COLO668 (cell line): ENCODE data around the gene ROBO2.

Experiments
- DNase-seq: peaks from one replicate; lab custom pipeline; 2025; ENCODE audit not compliant: unreplicated experiment; lab: John Stamatoyannopoulos, UW

ROBO2 gene

DNA sequence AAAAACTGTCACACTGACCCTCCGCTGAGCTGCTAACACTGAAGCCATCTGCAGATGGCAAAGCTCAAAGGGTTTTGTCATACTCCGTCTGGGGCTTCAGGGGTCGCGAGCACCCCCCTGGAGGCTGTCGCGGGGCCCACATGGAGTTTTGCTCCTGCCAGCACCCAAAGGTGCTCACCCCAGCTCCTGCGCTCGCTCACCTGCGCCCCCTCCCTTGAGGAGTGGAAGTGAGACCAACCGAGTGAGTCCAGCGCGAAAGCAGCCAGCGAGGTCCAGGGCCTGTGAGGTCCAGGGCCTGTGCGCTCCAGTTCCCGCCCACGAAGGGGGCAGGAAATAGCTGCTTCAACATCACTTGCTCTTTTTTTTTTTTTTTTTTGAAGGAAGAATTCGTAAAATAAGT lies 208.5 kb downstream of the ROBO2 start:
- DNase-seq, result no peak

DNA sequence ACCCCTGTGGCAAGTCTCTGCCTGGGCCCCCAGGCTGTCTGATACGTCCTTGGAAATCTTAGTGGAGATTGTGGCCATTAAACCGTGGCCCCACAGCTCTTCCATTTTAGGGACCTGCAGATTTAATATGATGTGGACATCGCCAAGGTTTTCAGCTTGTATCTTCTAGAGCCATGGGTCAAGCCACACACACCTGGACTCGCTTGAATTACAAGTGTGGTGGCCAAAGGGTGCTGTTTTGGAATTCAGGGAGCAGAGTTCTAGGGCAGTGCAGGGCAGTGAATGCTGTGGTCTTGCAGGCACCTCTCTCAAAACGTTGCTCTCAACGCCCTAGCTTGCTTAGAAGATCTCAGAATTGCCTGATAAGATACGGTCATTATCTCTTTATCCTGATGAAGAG lies 211.2 kb downstream of the ROBO2 start:
- DNase-seq, result no peak

DNA sequence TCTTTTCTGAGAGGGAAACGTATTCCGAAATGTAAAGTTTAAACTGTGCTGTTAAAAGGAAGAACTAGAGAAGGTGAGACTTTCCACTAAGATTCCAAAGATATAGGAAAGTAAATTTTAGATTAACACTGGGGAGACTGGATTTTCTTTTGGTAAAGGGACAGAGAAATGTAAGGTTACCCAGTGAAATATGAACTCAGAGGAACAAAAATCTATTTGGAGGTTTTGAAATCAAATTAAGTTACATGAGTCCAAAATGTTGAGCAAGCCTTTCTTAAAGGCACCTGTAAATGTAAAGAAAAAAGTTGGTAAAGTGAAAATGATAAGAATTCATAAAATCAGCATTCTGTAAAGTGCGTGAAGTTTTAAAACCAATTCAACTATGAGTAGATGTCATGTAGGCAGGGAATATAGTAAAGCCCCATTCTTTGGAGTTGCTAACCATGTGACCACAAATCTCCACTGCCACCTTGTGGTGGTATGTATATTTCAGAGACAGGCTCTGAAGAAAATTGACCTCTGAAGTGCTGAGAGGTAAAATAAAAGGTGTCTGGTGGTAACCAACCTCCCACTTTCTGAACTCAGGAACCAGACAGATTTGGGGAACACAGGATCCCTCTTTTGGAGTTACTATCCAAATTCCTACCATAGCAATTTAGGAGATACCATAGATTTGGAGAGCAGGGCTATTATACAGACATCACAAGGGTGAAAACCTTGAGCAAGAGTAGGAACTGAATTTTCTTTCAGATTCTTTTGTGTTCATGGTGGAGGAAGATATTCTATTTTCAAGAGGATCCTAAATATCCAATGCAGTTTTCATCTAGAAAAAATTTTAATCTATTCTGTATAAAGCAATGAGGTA lies 215.3 kb downstream of the ROBO2 start:
- peak; percentile 28 for DNase-seq

DNA sequence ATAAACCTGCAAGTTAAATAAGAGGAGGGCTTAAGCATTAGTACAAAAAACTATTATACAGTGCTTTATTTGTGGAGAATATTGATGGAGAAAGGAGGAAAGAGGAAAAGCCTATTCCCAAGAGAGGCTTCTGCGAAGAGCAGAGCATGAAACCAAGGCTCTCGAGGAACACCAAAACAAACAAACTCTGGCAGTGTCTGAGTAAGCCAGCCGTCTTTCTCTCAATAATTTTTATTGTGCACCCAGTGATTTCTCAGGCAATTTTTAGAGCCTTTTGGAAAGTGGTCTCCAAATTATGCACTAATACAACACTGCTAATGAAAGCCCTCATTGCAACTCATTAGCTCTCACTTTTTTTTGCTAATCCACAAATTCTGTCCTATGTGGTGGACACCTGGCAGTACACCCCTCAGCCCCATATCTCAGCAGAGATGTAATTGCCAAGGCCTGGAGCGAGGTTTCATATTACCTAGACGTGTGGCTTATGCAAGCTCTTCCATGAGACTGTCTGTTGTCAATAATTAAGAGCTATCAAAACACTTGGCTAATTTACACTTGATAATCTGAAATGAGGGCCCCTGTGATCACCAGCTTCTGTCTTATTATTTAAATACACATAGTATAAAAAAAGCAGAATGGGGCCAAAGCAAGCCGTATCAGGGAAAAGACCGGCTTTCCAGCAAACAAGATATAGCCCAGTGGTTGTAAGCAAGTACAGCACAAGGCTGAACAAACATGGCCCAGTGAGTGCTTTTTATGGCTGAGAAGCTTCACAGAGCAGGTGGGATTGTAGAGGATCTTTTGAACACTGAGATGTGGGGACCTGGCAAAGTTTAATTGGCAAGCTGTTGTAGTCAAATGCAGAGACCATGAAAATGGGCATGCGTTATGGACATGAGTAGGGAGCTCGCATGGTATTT lies 216.9 kb downstream of the ROBO2 start:
- peak; percentile 51 for DNase-seq

DNA sequence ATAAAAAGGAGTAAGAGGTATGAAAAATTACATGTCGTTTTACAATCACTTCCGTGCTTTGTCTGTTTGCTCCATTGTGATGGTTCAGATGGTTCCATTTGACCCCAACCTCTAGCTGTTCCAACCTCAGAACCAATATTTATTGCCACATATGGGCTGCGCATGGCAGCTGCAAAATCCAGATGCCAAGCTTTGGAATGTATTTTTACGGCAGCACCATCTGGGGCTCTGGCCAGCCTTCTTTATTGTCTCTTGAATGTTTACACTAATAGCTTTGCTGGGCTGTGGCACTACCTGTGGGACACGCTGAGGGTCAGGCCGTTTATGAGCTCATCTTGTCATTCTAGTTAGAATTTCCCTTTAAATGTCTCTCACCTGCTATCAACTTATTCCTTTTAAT lies 219.8 kb downstream of the ROBO2 start:
- DNase-seq, result peak; percentile 74

DNA sequence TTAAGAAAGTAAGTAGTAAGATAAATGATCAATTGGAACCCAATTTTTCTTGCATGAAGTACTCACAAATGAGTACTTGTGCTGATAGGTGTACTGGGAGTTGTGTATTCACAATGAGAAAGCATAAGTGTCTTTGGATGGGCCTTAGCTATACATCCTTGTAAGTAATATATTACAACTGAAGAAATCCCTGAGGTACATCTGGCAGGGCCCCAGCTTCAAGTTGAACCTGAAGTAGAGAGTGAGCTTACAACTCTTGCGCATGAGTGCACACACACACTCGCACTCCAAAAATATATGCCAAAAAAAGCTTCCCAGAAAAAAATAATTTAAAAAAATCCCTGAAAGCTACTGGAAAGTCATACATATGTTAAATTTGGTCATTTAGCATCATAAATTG lies 222.5 kb downstream of the ROBO2 start:
- no peak for DNase-seq

DNA sequence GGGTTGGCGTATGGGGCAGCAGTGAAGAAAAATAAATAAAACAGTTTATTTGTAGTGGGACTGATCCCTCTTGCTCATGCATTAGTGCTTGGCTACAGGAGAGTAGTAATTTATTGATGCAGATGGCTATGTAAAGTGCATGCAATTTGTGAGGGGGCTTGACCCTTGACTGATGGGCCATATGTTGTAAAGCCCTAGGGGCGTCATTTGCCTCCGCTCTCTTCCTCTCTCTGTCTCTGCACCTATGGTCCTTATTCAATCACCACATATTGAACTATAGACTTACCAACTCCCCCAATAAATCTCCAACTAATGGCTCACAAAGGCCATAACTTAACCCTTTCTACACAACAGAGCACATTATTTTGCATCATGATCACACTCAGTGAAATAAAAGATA lies 227.7 kb downstream of the ROBO2 start:
- DNase-seq, result no peak

DNA sequence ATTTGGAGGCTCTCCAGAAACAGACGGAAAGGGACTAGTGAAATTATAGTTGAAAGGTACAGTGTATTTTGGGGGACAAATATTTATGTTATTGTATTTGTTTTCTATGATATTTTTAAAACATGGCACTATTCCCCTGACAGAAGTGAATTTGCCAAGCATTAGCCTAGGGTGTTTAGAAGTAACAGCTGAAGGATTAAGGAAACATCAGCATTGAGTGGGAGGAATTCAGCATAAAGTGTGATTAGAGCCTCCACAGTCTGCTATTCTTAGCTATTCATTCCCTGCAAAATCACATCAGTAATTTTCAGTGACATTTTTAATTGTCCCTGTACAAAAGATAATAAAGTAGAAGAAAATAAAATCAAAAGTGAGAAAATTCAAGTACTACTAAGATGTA lies 231.4 kb downstream of the ROBO2 start:
- DNase-seq, result no peak

DNA sequence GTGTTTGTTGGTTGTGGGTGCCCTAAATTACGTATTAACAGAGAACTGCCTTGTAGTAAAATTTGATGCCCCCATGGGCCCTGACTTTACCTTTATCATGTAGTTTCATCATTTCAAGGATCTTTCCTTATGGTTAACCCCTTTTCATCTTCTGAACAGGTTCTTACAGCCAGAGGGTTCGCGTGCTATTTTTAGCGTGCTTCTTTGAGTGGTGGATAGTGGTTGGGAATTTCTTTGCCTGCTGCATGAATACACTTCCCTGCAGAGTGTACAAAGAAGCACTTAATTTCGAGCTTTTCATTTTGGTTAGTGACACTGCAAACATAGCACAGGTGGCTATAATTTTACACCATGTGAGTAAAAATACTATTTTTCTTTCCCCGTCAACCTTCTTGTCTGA lies 231.8 kb downstream of the ROBO2 start:
- DNase-seq, result no peak

DNA sequence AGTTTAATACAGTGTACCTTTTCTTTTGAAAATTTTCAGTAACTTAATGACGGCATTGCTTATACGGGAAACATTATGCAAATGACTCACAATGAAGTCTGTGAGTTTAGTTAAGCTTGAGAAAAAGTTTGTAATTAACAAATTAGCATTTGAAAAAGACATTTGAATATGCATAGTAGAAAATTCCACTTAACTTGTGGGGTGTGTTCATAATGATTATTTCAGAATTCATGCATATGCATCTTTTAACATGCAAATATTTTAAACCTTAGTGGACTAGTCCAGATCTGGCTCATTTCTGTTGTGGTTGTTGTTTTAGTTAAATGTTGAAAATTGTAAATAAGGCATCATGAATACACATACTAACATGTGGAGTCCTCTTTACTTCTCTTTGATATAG lies 239.4 kb downstream of the ROBO2 start:
- no peak for DNase-seq

DNA sequence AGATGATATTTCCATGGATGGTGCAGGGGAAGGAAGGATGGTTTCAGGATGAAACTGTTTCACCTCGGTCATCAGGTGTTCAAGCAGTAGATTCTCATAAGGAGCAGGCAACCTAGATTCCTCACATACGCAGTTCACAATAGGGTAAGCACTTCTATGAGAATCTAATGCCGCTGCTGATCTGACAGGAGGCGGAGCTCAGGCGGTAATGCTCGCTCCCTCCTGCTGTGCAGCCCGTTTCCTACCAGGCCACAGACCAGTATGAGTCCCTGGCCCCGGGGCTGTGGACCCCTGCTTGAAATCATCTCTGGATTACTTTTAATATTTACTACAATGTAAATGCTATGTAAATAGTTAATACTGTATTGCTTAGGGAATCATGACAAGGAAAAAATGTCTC lies 241.8 kb downstream of the ROBO2 start:
- no peak for DNase-seq

DNA sequence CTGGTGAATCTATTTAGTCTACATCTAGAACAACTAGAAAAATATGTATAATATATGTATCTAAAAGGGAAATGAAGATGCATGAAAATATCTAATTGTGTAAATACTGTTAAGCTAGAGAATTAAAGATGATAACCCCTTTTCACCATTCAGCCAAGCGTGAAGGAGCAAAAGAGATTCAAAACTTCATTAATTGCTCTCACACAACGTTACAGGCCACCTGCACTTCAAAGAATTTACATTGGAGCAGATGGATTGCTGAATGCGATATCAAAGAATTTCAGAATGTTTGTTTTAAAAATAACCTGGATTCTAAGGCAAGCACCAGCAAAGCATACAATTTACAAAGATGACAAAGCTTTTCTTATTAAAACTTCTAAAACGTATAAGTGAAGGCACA lies 243.2 kb downstream of the ROBO2 start:
- DNase-seq, result no peak

DNA sequence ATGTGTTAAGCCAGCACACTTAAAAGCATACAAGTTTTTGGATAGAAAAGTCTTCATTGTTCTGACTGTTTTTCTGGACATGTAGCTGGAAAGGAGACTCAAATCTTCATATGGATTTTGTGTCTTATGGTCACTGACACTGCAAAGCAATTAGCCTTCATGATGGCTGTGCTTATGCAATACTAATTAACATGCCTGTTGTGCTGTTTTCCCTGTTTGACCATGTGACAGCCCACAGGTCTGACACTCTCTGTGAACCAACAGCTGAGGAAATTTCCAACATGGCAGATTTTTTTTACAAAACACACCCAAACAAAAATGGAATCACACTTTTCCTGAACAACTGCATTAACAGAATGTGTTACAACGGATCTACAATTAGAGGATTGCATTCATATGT lies 248.4 kb downstream of the ROBO2 start:
- no peak for DNase-seq

DNA sequence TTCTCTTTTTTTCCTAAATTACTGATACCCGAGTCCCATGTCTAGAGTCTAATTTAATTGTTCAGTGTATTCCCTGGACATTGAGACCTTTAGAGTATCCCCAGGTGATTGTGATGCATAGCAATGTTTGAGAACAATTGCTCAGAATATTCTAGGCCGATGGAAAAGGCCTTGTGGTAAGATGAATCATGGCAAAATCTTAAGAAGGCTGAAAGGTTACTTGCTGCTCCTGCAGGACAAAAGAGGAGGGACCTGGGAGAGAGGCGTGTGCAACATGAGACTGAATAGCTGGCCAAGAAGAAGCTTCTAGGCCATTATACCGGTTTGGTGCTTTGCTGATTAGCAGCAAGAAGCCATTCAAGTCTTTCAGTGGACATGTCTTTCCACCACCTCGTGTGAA lies 256.6 kb downstream of the ROBO2 start:
- no peak for DNase-seq

DNA sequence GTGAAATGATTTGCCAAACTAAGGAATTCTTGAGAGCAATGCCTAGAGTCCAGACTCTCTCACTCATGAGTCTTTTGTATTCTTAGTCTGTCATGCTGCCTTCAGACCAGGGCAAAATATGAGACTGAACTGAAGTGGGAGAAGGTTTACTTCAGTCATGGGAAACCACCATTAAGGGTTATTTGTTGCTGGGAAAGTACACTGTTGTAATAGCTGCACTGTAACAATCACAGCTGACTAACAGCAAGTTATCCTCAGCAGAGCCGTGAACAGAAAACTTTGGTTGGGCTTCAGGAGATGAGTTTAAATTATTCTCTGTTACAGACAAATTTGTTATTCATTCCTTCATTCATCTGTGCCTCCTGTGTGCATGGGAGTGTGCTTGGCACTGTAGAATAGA lies 258.5 kb downstream of the ROBO2 start:
- no peak for DNase-seq

DNA sequence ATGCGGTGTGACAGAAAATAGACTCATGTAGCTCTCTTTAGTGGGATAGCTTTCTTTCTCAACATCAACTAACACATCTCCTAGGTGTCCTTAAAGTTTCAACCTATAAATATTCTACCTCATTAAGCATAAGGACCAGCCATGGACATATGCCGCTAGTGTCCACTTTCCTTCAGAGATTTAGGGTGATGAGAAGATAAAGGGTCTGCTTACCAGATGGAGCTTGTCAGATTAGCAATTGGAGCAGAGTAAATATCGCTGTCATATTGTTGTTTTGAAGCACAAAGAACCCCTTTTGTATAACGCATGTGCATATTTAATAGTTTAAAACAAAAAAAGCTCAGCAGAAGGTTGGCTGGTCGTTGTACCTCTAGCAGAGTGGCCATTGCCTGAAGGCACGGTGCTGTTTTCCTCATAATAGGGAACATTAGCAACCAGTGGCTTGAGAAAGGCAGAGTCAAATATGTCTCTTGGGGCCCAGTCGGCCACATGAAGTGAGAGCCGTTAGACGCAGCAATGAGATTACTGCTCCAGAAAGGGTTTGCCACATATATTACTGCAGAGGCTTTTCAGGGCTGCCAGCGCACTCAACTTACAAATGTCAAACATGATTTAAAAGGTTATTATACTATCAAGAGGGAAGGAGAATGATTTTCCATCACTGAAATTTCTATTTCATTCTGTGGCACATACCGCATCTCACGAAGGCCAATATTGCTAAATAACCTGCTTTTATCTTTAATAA lies 264.2 kb downstream of the ROBO2 start:
- DNase-seq, result no peak

DNA sequence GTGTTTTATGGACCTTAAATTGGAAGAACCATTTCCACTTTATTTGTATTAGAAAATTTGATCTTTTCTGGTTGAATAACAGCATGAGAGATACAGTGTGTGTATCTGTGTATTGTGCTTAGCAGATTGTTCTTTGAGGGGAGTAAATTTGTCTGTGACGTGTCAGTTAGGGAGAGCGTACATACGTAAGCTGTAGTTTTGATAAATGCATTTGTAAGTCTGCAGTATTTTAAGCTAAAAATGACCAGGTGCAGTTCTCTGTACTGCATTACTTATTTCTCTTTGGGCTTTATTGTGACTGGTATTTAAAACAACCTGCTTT lies 264.8 kb downstream of the ROBO2 start:
- no peak for DNase-seq

DNA sequence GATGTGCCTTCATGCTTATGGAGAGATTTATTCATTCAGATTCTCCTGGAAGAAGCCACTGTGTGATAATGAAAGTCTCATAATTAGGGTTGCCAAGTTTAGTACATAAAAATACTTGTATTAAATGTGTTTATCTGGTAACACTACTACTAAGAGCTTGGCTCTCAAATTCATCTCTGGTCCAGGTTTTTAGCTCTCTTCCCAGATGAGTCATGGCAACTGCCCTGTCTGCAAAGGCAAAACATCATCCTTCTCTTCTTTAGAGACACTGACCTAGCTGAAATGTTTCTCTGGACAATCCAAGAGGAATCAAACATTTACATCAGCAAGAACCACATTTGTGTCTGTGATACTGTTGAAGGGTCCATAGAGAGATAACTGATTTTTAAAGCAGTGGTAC lies 269.6 kb downstream of the ROBO2 start:
- no peak for DNase-seq

DNA sequence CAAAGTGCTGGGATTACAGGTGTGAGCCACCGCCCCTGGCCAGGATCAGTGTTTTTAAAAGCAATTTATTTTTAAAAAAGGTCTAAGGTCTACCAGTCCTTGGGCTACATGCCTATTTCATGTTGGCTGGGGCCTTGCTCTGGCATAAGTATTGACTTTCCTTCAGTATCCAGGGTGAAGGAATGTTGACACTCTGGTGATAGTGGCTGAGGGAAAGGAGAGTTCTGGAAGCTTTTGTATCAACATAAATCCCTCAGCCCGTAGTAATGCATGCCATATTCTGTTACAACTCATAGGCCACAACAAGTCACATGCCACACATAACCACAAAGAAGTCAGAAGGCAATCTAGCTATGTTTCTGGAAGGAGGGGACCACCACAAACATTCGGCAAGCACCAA lies 273.9 kb downstream of the ROBO2 start:
- DNase-seq, result no peak

DNA sequence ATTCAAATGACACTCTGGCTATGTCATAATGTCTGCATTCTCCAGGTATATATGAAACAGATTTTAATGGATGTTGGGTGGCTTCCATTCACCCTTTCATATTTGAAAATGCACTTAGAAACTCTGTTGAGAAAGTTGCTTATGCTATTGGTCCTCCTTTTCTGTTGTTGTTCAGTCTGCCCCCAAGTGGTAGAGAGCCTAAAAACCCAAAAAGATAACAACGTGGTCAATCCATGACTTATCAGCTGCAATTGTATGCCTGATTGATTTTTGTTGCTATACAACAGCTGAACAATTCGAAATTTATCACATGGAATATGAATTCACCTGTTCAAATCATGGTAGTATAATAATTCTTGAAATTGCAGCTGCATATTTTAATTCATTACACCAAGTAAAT lies 279.8 kb downstream of the ROBO2 start:
- no peak for DNase-seq

DNA sequence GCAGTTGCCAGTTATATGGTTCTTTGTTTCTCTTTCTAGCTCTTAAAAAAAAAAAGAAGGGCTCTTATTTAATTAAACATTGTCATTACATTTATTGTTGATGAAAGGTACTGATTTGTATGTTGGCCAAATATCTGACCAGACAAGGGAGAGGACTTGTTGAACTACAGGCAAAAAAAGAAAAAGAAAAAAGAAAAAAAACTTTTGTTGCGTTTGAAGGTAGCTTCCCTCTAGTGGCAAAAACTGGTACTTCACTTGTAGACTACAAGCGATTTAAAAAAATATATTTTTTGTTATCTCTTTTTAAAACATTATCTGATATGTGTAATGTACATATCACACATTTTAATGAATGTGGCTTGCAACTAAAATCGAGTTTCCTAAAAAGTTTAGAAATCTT lies 280.6 kb downstream of the ROBO2 start:
- no peak for DNase-seq

DNA sequence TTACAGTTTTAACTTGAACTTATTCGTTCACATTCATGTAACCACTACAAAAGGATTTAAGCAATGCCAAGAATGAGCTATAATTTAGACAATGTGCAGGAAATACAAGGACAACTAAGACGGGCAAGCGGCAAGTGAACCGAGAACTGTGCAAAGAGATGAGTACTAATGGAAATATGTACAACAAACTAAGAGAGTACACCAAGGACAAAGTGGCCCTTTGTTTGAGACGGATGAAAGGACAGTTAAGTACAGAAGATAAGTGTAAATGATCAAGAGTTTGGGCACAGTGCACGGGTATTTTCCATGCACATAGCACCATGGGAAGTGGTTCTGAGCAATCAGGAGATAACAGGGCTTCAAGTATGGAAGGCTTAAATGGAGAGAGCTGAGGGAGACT lies 281.7 kb downstream of the ROBO2 start:
- no peak for DNase-seq
